Measurements from ENCODE around the gene TPX2. TPM values are rescaled to one million over a fixed set of nuclear protein-coding genes. Genes with fewer than 3 reads are reported as not detected.
A peak's percentile ranks its signal among the peaks of the same experiment; 100 is the strongest.

TPX2 gene
- total and polyA plus RNA-seq, 2 donors (not counting 3 experiments of a cell fraction or from before 2014, with no cell fraction given): 24.8 to 114 TPM

DNA sequence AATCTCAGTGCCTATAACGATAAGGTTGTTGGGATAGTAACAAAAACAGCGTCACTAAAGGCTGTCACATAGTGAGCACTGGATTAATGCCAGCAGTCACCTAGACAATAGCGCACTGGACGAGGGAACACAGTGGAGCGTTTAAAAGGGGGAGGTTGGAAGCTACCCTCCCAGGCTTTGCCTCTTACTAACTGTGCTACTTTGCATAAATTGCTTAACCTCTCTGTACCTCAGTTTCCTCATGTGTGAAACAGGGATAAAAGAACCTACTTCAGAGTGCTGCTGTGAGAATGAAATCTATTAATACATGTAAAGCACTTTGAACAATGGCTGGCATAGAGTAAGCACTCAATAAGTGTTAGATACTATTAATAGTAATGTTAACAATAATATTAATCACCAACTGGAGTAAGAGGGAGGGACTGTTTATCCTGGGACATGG is 27.0 kb upstream of the TPX2 start:
- no TSS peak for BruUV-seq (replicated peaks)
- TF ChIP-seq POLR2A (IDR thresholded peaks at IDR 0.05; ENCODE audit: low read depth, low read length) (no peak), POLR2AphosphoS5 (IDR thresholded peaks at IDR 0.05; ENCODE audit: insufficient read depth, low read depth, low read length) (no peak), EZH2 (IDR thresholded peaks at IDR 0.05; ENCODE audit: borderline replicate concordance, low read depth, low read length, severe bottlenecking) (no peak), JUN (IDR thresholded peaks at IDR 0.05; ENCODE audit: borderline replicate concordance, insufficient read depth, insufficient read length, low read depth) (no peak), FOS (IDR thresholded peaks at IDR 0.05; ENCODE audit: borderline replicate concordance, insufficient read depth, low read length) (no peak), GATA2 (IDR thresholded peaks at IDR 0.05; ENCODE audit: insufficient read depth, insufficient read length, low read depth, low read length) (no peak), MYC (IDR thresholded peaks at IDR 0.05; ENCODE audit: low read depth, low read length) (no peak)
- TF ChIP-seq, protein P1, sequence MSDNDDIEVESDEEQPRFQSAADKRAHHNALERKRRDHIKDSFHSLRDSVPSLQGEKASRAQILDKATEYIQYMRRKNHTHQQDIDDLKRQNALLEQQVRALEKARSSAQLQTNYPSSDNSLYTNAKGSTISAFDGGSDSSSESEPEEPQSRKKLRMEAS (IDR thresholded peaks at IDR 0.05; ENCODE audit: insufficient read depth, insufficient read length): no peak
- TF ChIP-seq, protein P2, sequence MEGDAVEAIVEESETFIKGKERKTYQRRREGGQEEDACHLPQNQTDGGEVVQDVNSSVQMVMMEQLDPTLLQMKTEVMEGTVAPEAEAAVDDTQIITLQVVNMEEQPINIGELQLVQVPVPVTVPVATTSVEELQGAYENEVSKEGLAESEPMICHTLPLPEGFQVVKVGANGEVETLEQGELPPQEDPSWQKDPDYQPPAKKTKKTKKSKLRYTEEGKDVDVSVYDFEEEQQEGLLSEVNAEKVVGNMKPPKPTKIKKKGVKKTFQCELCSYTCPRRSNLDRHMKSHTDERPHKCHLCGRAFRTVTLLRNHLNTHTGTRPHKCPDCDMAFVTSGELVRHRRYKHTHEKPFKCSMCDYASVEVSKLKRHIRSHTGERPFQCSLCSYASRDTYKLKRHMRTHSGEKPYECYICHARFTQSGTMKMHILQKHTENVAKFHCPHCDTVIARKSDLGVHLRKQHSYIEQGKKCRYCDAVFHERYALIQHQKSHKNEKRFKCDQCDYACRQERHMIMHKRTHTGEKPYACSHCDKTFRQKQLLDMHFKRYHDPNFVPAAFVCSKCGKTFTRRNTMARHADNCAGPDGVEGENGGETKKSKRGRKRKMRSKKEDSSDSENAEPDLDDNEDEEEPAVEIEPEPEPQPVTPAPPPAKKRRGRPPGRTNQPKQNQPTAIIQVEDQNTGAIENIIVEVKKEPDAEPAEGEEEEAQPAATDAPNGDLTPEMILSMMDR (IDR thresholded peaks at IDR 0.05; ENCODE audit: extremely low read depth in 1 of 2, insufficient read depth in 1 of 2, low read depth in 1 of 2, low read length in 2 of 2): no peak
- CTCF ChIA-PET: interaction anchor here (0.6 to 5.4 kb wide), 10 partner anchors 10 to 152 kb away, joined by 3 to 48 read pairs (median 8); partner anchors contain the start of gene BCL2L1
- Histone ChIP-seq H3K9ac (replicated peaks; ENCODE audit: extremely low read depth, insufficient read depth, low read length) (peak overlapping the region; percentile 89), H3K36me3 (ENCODE audit: control insufficient read depth in 2 of 2, extremely low read depth in 1 of 2, insufficient read depth in 2 of 2, low read length in 2 of 2) (peaks cover 11 to 16% of the 10 kb centered on the region in 2 experiments), H3K4me2 (ENCODE audit: insufficient read depth, low read length) (peak overlapping the region; percentile 69), H4K20me1 (replicated peaks; ENCODE audit: control insufficient read depth, extremely low read depth, insufficient read depth, low read length) (no peaks in the 10 kb centered on the region), H2AFZ (ENCODE audit: low read depth, low read length) (no peak overlapping the region), H3K4me1 (ENCODE audit: control insufficient read depth, extremely low read depth, insufficient read depth, low read length) (peaks cover 51% of the 10 kb centered on the region), H3K9me3 (replicated peaks; ENCODE audit: control insufficient read depth, insufficient read depth, low read length) (no peaks in the 10 kb centered on the region), H3K27me3 (ENCODE audit: control insufficient read depth in 2 of 2, insufficient read depth in 2 of 2, low read length in 2 of 2) (no peaks in the 10 kb centered on the region), H3K27ac (ENCODE audit: insufficient read depth, low read depth, low read length) (peak overlapping the region; percentile 97), H3K79me2 (ENCODE audit: control insufficient read depth, insufficient read depth, low read length) (peaks cover 79% of the 10 kb centered on the region), H3K9me1 (replicated peaks; ENCODE audit: control insufficient read depth, extremely low read depth, insufficient read depth, low read length) (no peaks in the 10 kb centered on the region), H3K4me3 (replicated peaks in 1 of 3; ENCODE audit: insufficient read depth in 1 of 3, low read depth in 1 of 3, low read length in 3 of 3) (no peak overlapping the region)
- intact Hi-C loops (cut with micrococcal nuclease): loop anchor here (1.0 to 2.0 kb wide), 7 partner anchors 8 to 139 kb away; partner anchors contain the start of gene ID1
- no peak for DNase-seq (ENCODE audit: low read depth, low spot score)
- FAIRE-seq: no peak
- dilution Hi-C loops (cut with MboI; ENCODE audit: extremely low pct_ligation_motif_present, low sequenced_read_pairs): no loop called here
- POLR2A ChIA-PET: interaction anchor here (1.4 to 3.4 kb wide), 2 partner anchors 8 to 11 kb away, joined by 6 to 22 read pairs; partner anchors contain the start of gene BCL2L1

Data from endothelial cell of umbilical vein (primary cell).